MM.1S (cell line): ENCODE data around the gene ERC2.

Experiments used
- CTCF ChIP-seq: fragments of 300-600 bp; sonication (generic); IDR thresholded peaks from 2 replicates; pipeline ENCODE4 v1.5.1; 2016; ENCODE audit warnings: antibody characterized with exemption, low read length, mixed read lengths
- EZH2 ChIP-seq: fragments of 300-600 bp; sonication (generic); optimal IDR thresholded peaks from 2 replicates; pipeline ENCODE3; 2017; ENCODE audit warnings: low read depth, mild to moderate bottlenecking, antibody characterized with exemption, low read length, mixed read lengths
- EZH2phosphoT487 ChIP-seq: fragments of 300-600 bp; sonication (generic); IDR thresholded peaks from 2 replicates; pipeline ENCODE4 v1.6.1; 2018; ENCODE audit warnings: antibody characterized with exemption, low read length

GRCh38 chr3:55742832-55743136 lies 725.5 kb downstream of the ERC2 start:
- TF ChIP-seq EZH2phosphoT487 (no peak), CTCF (no peak), EZH2 (no peak)
